Effector memory CD8-positive, alpha-beta T cell (primary cell): Measurements from ENCODE around the gene ARIH2.

Experiments used
- ATAC-seq: fragments of 150-1000 bp; cut with Tn5 transposase; replicated peaks from 2 replicates; pipeline ENCODE4 v1.10.0; 2021; ENCODE audit warnings: mild to moderate bottlenecking, moderate library complexity
- DNase-seq, 3 experiments: peaks; one replicate each; pipeline ENCODE4 v3.0.0; 2021
- H3K27ac Mint-ChIP-seq, 2 donors: one replicate each; pipeline ENCODE4 v1.8.0; 2022; ENCODE audit warnings: mild to moderate bottlenecking in 2 of 2, mixed read lengths in 2 of 2, moderate library complexity in 2 of 2
- H3K27me3 Mint-ChIP-seq, 2 donors: one replicate each; pipeline ENCODE4 v1.8.0; 2022; ENCODE audit warnings: mixed read lengths in 2 of 2
- H3K36me3 Mint-ChIP-seq: one replicate; pipeline ENCODE4 v1.8.0; 2022; ENCODE audit warnings: mild to moderate bottlenecking, moderate library complexity, mixed read lengths; ENCODE audit not compliant: insufficient read depth
- H3K4me1 Mint-ChIP-seq, 2 donors: one replicate each; pipeline ENCODE4 v1.8.0; 2022; ENCODE audit warnings: low read depth in 2 of 2, mixed read lengths in 2 of 2
- H3K4me3 Mint-ChIP-seq, 2 donors: one replicate each; pipeline ENCODE4 v1.8.0; 2022; ENCODE audit warnings: mild to moderate bottlenecking in 2 of 2, mixed read lengths in 2 of 2, moderate library complexity in 2 of 2
- H3K9me3 Mint-ChIP-seq, 2 donors: one replicate each; pipeline ENCODE4 v1.8.0; 2022; ENCODE audit warnings: mixed read lengths in 2 of 2

The ARIH2 gene

GRCh38 chr3:49017229-49017970 lies 98.8 kb downstream of the ARIH2 start:
- no peaks in the 10 kb centered on the region for H3K9me3 Mint-ChIP-seq
- peak overlapping the region; percentile 86 to 91 for H3K4me3 Mint-ChIP-seq
- no peak for DNase-seq
- H3K27ac Mint-ChIP-seq = peak overlapping the region; percentile 76 to 83
- peaks cover 8 to 43% of the 10 kb centered on the region in 2 donors for H3K4me1 Mint-ChIP-seq
- H3K27me3 Mint-ChIP-seq = no peaks in the 10 kb centered on the region
- H3K36me3 Mint-ChIP-seq = peaks cover 46% of the 10 kb centered on the region
- no peak for ATAC-seq

- DNase-seq = peak in 2 of 3 experiments; percentile 54 to 57
- peak within 1 kb of the TSS; percentile 91 to 96 for H3K4me3 Mint-ChIP-seq
- no peaks in the 10 kb centered on the region for H3K27me3 Mint-ChIP-seq
- H3K27ac Mint-ChIP-seq = peak within 1 kb of the TSS; percentile 76 to 83
- peaks cover 13 to 48% of the 10 kb centered on the region in 2 donors for H3K4me1 Mint-ChIP-seq
- peak; percentile 23 for ATAC-seq
- H3K36me3 Mint-ChIP-seq = peaks cover 47% of the 10 kb centered on the region
- no peaks in the 10 kb centered on the region for H3K9me3 Mint-ChIP-seq
These were observed 99.5 kb downstream of the ARIH2 start, which contains the start of gene DALRD3 for GRCh38 chr3:49017971-49018706. Gene DALRD3 (minus strand): TSS chr3:49018580. CDS start chr3:49018564, 16 bp downstream.

- peak overlapping the region; percentile 86 to 91 for H3K4me3 Mint-ChIP-seq
- H3K27ac Mint-ChIP-seq = peak overlapping the region; percentile 76 to 83
- H3K27me3 Mint-ChIP-seq = no peaks in the 10 kb centered on the region
- no peaks in the 10 kb centered on the region for H3K9me3 Mint-ChIP-seq
- DNase-seq = no peak
- H3K4me1 Mint-ChIP-seq = peaks cover 14 to 43% of the 10 kb centered on the region in 2 donors
- ATAC-seq = no peak
- peaks cover 50% of the 10 kb centered on the region for H3K36me3 Mint-ChIP-seq
These were observed 100.0 kb downstream of the ARIH2 start for GRCh38 chr3:49018707-49019006.

- H3K27me3 Mint-ChIP-seq = no peaks in the 10 kb centered on the region
- H3K36me3 Mint-ChIP-seq = peaks cover 53% of the 10 kb centered on the region
- no peak for DNase-seq
- ATAC-seq = no peak
- peak overlapping the region; percentile 91 to 96 for H3K4me3 Mint-ChIP-seq
- no peaks in the 10 kb centered on the region for H3K9me3 Mint-ChIP-seq
- peaks cover 14 to 38% of the 10 kb centered on the region in 2 donors for H3K4me1 Mint-ChIP-seq
- peak overlapping the region; percentile 94 to 98 for H3K27ac Mint-ChIP-seq
These were observed 101.3 kb downstream of the ARIH2 start for GRCh38 chr3:49019941-49020329.

- Mint-ChIP-seq H3K9me3 (no peaks in the 10 kb centered on the region), H3K36me3 (peaks cover 53% of the 10 kb centered on the region), H3K4me1 (peaks cover 19 to 37% of the 10 kb centered on the region in 2 donors), H3K27me3 (no peaks in the 10 kb centered on the region), H3K4me3 (peak overlapping the region; percentile 91 to 96), H3K27ac (peak overlapping the region; percentile 94 to 98)
- DNase-seq (no peak), ATAC-seq (no peak)
These were observed 101.9 kb downstream of the ARIH2 start for GRCh38 chr3:49020330-49021212.

GRCh38 chr3:49021213-49021812 lies 102.7 kb downstream of the ARIH2 start:
- DNase-seq = peak; percentile 98 to 99 (median 98)
- H3K9me3 Mint-ChIP-seq = no peaks in the 10 kb centered on the region
- peaks cover 22 to 40% of the 10 kb centered on the region in 2 donors for H3K4me1 Mint-ChIP-seq
- peak; percentile 75 for ATAC-seq
- H3K27ac Mint-ChIP-seq = peak overlapping the region; percentile 94 to 98
- peaks cover 60% of the 10 kb centered on the region for H3K36me3 Mint-ChIP-seq
- no peaks in the 10 kb centered on the region for H3K27me3 Mint-ChIP-seq
- H3K4me3 Mint-ChIP-seq = peak overlapping the region; percentile 91 to 96

- ATAC-seq (peak; percentile 80), DNase-seq (peak; percentile 91 to 93 (median 91))
- Mint-ChIP-seq H3K4me3 (peak within 1 kb of the TSS; percentile 91 to 96), H3K9me3 (no peaks in the 10 kb centered on the region), H3K27me3 (no peaks in the 10 kb centered on the region), H3K36me3 (peaks cover 67% of the 10 kb centered on the region), H3K4me1 (peaks cover 23 to 37% of the 10 kb centered on the region in 2 donors), H3K27ac (peak within 1 kb of the TSS; percentile 94 to 98)
These were observed 103.4 kb downstream of the ARIH2 start, which contains the start of gene NDUFAF3 for GRCh38 chr3:49021813-49022687. Gene NDUFAF3 (plus strand): TSS chr3:49022121. CDS start chr3:49022145, 24 bp downstream.

- Mint-ChIP-seq H3K4me1 (peaks cover 27 to 32% of the 10 kb centered on the region in 2 donors), H3K4me3 (peak overlapping the region; percentile 91 to 96), H3K9me3 (no peaks in the 10 kb centered on the region), H3K27ac (peak overlapping the region; percentile 94 to 98), H3K36me3 (peaks cover 73% of the 10 kb centered on the region), H3K27me3 (no peaks in the 10 kb centered on the region)
- ATAC-seq (no peak), DNase-seq (no peak)
These were observed 104.1 kb downstream of the ARIH2 start for GRCh38 chr3:49022688-49023171.

- DNase-seq (no peak), ATAC-seq (no peak)
- Mint-ChIP-seq H3K36me3 (peaks cover 76% of the 10 kb centered on the region), H3K4me3 (peak overlapping the region; percentile 91 to 96), H3K9me3 (no peaks in the 10 kb centered on the region), H3K27me3 (no peaks in the 10 kb centered on the region), H3K4me1 (peaks cover 33 to 36% of the 10 kb centered on the region in 2 donors), H3K27ac (peak overlapping the region in 1 of 2 donors; percentile 69)
These were observed 105.1 kb downstream of the ARIH2 start for GRCh38 chr3:49023775-49024174.

GRCh38 chr3:49024449-49024848 lies 105.8 kb downstream of the ARIH2 start:
- H3K4me1 Mint-ChIP-seq = peaks cover 38 to 42% of the 10 kb centered on the region in 2 donors
- no peak for ATAC-seq
- H3K36me3 Mint-ChIP-seq = peaks cover 83% of the 10 kb centered on the region
- DNase-seq = no peak
- H3K27me3 Mint-ChIP-seq = no peaks in the 10 kb centered on the region
- H3K27ac Mint-ChIP-seq = peak overlapping the region in 1 of 2 donors; percentile 99
- H3K4me3 Mint-ChIP-seq = no peak overlapping the region
- H3K9me3 Mint-ChIP-seq = no peaks in the 10 kb centered on the region

- Mint-ChIP-seq H3K4me3 (no peak overlapping the region), H3K9me3 (no peaks in the 10 kb centered on the region), H3K27ac (peak overlapping the region; percentile 91 to 99), H3K4me1 (peaks cover 38 to 41% of the 10 kb centered on the region in 2 donors), H3K27me3 (no peaks in the 10 kb centered on the region), H3K36me3 (peaks cover 86% of the 10 kb centered on the region)
- DNase-seq = no peak
- no peak for ATAC-seq
These were observed 106.6 kb downstream of the ARIH2 start for GRCh38 chr3:49025005-49025792.
